NCI-H1105 treated with DMSO at 0.1 percent for 48 hours (cell line): ENCODE results near the gene SPACA9.

ENCODE experiments used
- DNase-seq: peaks from one replicate; lab custom pipeline; 2025; lab: John Stamatoyannopoulos, UW

SPACA9 gene

DNA sequence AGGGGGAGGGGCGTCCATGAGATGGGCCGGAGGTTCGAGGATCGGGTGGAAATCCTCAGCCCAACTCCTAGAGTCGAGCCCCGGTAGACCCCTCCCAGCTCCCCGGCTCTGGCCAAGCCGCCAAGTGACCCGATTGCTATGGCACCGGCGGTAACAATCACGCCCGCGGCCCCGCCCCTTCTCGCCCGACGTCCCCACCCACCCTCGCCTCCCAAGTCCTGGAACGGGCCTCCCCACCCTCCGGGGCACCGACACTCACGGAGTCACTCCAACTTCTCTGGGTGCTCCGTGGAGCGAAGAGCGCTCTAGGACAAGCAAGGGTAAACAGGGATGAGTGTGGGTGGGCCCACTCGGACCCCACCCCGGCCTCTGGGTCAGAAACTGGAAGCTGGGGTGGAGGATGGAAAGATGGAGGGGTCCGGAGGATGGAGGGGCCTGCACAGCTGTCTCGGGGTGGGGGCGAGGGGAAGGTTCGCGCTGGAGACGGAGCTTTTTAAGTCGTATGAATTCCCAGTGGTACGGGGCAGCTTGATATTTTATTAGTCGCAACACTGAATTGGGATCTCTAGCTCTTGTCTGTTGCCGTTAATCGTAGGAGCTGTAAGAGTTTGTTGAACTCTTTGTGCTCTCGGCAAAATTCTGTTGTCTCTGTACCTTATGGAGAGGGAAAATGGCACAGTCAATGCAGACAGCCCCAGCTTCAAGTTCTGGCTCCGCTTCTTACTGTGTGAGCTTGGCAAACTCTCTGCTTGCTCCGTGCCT, at the start of gene SPACA9:
SPACA9 (plus strand) TSS at position 204 of the 762 bp plus-strand sequence. CDS start 5,050 bp downstream, outside the sequence.
- peak; percentile 8 for DNase-seq

DNA sequence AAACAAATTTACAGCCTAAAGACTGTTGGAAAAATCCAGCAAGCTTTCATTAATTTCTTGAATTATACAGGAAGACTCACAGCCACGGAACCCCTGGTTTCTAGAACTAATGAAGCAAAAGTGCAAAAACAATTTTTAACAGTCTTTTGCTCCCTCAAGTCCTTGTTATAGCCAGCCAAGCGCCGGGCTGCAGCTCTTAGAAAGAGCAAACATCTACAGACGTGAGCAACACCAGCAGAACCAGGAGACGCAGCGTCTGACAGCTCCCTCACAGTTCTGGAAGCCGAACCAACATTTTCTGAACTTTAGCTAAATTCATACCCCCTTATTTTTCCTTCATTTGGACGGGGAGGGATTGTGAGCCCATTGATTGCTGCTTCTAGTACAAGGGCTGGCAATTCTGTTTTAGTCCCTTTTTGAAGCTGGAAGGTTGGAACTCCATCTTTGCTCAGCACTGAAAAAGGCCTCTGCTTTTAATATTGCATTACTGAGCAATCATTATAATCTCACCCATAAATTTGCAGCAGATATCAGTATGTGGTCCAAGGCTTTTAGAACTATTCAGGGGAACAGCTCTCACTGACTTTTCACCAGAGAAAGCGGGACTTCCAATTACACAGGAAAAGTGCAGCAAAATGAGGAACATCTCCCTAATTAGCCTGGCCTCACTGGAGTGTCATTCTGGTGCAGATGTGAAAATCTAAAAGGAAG, 46.4 kb upstream of the SPACA9 start:
- DNase-seq = no peak

DNA sequence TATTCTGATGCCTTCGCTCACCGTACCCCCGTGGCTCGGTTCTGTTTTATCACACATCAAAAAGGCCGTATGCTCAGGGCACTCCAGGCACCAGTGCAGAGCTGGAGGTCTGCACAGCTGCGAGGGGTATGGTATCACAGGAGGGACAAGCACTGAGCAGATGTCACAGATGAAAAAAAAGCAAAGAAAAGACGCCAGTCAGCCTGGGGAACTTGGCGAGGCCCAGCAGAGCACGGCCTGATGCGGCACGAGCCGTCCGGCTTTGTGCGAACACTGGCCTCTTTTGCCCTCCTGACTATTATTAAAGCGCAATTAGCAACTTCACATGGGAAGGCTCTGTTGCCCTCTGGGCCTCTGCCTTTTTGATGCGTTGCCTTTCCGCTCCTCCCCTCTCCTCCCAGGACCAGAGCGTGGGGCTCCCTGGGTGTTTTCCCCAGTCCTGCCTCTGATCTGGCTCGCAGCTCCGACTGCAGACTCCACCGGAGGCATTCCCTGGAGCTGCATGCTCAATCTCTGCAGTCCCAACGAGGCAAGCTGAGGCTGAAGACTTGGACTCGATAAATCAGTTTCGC, 45.1 kb upstream of the SPACA9 start:
- no peak for DNase-seq

DNA sequence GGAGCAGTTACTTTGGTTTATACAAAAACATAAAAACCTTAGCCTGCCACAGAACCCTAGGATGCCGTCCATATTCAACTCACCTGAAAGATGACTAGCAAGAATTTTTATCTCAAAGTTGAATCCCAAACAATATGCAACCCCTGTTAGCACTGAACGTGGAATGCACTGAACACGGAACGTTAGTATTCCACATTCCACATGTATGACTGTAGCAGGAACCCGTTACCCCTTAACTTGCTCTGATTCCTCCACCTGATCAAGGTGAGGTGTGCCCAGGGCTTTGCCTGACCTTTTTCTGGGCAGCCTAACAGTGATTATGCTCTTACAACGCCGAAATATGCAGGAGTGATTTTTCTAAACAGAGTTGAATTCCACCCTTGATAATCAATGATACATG, 44.4 kb upstream of the SPACA9 start:
- no peak for DNase-seq

DNA sequence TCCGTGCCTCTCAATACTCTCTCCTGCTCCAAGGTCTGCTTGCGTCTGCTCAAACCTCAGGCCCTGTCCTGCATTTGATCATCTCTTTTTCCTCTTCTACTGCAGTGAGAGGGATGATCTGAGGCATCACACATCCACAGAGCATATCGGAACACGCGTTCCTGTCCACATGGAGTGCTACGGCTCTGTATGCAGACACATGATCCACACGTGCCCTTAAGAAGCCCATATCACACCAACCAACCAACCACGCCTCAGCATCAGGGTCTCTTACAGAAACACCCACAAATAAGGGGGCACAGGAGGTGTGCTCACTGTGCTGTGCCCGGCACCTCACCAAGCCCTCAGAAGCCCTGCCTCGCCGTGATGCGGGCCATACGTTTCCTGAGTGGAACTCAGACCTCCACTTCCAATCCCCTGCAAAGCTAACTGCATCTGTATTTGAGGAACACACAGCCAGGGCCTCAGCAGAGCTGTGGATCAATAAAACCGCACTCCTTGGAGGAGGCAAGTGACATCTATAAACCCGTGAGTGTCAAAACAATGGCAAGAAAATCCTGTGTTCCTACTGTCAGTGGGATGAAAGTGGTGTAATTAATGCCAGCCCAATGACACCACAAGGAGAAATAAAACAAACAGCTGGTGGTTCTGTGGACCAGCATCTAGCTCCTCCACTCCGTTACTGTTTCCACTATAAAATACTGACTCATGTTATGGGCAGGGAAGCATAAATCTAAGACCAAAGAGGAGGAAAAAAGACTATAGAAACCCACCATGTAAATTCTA, 41.0 kb upstream of the SPACA9 start:
- no peak for DNase-seq

DNA sequence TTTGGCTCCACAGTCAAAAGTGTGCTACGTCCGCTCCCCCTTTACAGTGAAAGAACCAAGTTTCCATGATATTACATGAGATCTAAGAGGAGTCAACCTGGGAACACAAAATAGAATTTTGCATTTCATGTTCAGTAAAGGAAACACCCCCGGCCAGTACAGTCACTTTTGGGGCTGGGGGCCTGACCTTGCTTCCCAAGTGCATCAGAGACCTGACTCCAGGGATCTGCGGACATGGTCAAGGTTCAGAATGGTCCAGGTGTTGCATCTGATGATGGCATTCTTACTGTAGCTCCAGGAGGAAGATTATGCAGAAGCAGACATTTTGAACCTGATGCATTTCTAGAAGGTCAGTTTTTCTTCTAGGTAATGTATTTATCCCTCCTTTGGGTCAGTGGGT, 40.4 kb upstream of the SPACA9 start:
- no peak for DNase-seq

DNA sequence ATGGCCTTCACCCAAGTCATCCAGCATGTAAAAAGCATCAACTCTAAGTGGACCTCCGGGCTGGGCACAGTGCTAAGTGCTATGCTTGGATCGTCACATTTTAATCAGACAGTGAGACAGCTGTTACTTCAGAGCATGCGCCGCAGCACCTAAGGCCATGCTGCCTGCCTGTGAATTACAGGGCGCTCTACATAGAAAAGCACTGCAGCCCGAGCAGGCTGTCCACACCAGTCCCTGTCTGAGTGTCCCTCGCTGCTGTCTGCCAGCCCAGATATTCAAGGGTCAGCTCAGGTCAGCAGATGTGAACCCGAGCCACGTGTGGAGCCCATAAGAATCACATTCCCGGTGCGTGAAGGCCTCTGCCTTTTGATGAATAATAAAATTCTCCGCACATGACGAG, 37.7 kb upstream of the SPACA9 start:
- no peak for DNase-seq

DNA sequence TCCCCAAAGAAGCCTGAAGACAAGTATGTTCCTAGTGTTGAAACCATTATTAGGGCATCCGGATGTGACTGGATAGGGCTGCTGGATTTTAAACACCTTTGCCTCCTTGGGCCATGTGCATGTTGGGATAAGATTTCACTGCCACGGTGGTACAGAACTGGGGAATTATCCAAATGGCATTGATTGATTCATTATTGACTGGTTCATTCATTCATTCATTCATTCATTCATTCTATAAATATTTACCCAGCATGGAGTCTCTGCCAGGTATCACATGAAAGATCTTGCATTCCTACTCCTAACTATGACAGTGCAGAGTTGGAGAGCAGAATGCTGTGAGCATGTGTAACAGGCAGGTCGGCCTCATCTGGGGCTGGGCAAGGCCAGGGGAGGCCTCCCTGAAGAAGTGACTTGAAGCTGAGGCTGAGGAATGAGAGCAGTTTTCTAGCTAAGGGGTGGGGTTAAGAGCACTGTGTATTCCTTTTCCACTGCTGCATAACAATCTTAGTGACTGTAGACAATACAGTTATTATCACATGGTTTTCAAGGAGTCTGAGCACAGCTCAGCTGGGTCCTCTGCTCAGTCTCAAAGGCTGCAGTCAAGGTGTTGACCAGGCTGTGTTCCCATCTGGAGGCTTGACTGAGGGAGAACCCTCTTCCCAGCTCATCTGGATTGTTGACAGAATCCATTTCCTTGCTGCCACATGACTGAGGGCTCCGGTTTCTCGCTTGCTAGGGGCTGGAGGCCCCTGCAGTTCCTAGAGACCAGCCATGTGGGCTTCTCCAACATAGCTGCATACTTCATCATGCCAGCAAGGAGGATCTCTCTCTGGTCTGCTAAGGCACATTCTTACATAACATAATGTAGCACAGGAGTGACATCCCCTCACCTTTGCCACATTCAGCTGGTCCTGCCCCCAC, 36.3 kb upstream of the SPACA9 start:
- DNase-seq = no peak

DNA sequence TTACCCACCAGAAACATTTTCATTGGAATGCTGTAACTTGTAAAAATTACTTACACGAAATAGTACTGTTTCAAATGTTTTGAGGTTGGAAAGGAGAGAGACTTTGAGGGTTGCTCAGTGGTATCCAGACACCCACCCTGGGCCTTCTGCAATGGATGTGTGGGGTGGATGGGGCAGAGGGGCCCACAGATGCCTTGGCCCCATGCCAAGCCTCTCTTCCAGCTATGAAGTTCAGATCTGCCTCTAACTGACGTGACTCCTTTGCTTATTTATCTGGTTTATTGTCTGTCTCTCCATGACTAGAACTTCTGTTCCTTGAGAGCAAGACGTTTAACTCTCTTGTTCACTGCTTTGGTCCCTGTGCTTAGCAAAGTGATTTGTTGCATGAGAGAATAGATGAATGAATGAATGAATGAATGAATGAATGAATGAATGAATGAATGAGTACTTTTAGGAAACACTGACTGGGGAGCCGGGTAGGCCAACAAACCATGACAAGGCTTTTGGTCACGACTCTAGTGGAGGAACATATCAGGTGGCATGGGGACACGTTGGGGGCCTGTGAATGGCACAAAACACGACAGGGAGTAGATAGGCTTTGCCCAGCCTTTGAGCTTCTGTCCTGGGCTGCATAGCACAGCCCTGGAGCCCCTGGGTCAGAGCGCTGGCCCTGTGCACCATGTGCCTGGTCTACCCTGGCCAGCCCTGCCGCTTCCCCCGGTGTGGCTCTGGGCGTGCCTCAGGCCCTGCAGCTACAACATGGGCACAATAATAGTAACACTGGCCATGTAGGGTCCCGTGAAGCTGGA, 32.4 kb upstream of the SPACA9 start:
- DNase-seq = no peak

DNA sequence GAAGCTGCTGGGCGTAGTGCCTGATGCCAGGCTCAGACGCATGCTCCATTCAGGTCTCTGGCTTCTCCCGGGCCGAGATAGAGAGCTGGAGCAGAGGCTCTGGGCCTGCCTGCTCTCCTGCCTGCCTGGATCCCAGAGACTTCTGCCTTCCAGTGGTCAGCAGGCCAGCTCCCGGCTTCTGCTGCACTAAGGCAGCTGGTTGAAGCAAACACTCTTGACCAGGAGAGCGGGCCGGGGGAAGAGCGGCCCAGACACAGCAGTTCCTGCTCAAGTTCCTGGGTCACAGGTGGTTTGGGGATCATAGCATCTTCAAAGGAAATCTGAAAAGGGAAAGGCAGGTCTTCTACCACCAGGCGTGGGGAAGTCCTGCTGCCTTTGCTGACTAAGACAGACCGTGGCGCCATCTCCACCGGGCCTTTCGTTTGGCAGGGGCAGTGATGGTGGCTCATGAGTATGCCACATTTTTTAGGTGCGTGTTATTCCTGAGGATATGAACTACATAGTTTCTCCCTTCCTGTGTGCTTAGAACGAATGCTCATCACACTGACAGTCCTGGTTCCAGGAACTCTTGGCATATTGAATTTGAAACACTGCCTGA, 31.7 kb upstream of the SPACA9 start:
- DNase-seq = no peak

DNA sequence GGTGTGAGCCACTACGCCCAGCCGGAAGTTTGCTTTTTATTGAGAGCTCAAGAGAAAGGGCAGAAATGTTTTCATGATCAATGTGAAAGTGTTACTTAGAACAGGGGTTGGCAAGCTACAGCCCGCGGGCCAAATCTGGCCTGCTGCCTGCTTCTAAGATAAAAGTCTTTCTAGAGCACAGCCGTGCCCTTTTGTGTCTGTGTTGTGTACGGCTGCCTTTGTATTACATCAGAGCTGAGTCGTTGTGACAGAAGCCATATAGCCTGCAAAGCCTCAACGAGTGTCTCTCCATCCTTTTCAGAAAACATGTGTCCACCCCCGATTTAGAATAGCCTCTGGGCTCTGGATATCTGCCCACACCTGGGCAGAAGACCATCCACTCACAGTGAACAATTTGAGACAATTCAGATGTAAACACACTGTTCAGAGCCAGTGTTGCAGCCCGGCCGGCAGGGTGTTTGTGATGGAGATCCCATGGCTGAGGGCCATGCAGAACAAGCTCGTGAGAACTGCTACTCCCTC, 29.5 kb upstream of the SPACA9 start:
- no peak for DNase-seq

DNA sequence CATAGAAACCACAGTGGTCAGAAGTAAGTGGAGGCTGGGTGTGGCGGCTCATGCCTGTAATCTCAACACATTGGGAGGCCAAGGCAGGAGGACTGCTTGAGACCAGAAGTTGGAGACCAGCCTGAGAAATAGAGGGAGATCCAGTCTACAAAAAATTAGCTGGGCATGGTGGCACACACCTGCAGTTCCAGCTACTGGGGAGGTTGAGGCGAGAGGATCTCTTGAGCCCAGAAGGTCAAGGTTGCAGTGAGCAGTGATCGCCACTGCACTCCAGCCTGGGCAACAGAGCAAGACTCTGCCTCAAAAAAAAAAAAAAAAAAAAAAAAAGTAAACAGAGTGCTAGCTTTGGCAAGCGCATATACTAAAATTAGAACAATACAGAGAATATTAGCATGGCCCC, 25.2 kb upstream of the SPACA9 start:
- no peak for DNase-seq

DNA sequence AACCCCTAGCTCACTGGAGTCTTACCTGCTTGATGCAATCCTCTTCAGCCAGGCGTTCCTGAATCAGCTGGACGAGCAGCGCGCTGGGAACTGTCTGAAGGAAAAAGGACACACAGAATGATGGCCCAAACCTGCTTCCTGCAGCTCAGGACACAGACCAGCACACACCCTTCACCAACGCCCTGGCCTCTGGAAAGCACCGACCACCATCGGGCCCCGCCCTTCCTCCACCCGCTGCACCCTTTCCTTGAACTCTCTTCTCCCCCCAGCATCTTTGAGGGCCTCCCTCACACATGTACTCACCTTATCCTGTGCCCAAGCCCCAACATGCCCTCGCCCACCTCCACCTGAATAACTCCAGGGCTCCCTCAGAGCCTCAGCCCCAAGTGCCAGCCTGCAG, 23.9 kb upstream of the SPACA9 start:
- no peak for DNase-seq

DNA sequence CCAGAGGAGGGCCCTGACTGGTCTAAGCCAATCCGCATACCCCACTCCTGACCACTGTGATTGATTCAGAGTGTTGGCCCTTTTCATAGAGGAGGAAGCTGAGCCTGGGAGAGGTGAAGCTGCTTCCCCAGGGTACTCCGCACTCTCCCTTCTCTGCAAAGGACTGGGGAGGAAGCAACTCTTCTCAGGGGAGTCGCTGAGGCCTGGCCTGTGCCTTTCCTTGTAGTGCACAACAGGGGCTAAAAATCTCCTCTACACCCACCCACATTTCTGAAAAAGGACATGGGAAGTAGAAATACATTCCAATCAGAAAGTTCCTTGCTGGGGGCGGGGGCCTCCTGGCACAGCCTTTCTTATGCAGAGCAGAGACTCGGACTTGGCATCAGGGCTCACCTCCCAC, 22.8 kb upstream of the SPACA9 start:
- DNase-seq = no peak

DNA sequence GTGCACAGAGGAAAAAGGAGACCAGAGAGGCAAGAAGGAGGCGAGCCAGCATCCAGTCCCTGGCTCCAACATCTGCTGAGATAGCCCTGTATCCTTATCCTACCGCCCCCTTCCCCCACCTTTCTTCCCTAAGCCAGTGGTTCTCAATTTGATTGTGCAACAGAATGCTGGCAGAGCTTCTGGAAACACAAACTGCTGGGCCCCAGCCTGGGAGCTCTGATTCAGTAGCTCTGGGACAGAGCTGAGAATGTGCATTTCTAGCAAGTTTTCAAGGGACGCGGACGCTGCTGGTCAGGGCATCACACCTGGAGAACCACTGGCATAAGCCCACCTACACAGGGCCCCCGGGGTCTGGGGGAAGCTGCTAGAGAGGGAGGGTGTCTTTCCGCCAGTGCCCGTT, 21.7 kb upstream of the SPACA9 start:
- DNase-seq = no peak

DNA sequence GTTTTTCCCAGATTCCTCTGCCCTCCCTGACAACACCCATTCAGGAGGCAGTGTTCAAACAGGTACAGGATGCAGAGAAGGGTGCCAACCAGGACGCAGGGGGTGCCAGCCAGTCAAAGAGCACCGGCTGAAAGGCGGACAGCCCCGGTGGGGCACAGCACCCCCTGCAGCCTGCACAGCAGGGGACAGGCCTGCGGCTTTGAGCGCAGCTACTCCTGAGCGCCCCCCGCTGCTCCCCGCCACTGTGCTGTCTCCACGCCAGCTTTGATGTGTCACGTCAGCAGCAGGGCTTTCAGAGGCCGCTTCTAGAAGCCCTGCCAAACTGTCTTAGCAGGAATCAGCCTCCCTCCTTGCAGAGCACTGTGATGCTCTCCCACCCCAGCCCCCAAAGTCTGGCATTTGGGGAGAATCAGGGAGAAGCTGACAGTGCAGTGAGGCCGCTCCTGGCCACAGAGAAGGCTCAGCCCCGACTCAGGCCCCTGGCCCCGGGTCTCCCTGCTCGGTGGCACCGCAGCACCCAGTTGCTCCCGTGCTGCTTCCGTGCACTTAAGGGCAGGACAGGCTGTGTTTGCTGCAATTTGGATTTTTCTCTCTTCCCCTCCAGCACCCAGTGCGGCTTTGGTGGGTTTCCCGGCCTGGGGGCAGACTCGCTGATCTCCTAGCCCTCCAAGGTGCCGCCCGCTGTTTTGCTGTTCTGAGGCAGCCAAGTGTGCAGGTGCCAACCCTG, 20.9 kb upstream of the SPACA9 start:
- no peak for DNase-seq

DNA sequence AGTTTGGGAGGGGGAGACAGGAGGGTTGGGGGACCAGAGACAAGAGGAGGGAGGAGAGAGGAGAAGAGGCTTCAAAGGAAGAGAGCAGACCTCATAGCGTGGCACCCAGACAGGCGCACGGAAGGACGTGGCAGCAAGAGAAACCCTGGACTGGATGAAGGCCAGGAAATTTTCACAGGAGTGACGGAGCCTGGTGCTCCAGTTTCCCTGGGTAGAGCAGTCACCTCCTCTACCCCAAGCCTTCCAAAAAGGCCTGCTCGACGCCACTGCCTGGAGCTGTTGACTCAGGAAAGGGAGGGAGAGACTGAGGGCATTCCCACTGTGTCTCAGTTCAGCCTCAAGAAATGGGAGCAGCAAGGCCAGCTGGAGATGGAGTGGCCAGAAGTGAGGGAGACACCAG, 19.9 kb upstream of the SPACA9 start:
- no peak for DNase-seq

DNA sequence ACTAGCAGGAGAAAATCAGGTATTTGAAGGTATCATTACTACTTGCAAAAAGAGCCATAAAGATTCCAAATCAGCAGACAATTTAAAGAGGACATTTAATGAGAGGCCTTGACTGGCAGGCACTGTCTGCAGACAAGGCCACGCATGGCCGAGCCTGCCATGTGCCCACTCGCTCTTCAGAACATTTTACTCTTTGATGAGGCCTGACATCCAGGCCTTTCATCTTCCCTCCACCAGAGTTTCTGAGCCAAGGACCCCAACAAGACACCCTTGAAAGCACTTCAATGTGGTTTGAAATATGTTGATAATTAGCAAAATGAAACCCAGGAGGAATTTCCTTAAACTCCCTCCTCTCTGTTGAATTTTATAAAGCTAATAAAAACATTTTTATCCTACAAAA, 17.0 kb upstream of the SPACA9 start:
- DNase-seq = no peak

DNA sequence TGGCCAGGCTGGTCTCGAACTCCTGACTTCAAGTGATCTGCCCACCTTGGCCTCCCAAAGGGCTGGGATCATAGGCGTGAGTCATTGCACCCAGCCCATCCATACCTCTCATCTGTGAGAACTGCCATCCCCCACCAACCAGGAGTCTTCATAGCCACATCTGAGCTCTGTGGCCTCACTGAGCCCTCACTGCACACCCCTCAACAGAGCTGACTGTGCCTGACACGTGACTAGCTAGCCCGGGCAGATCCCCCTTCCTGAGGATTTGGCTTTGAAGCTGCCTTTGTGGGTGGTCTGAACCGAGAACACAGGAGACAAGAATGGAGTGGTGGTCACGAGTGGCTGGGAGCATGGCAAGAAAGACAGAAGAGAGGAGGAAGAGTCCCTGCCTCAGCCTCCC, 16.2 kb upstream of the SPACA9 start:
- no peak for DNase-seq
